Measurements from ENCODE around the gene WDR53.
"Not testable (repeated sequence)": the region's sequence is repeated elsewhere in the genome, so short reads cannot be mapped to it uniquely, and the experiment has no call there.

WDR53 gene

DNA sequence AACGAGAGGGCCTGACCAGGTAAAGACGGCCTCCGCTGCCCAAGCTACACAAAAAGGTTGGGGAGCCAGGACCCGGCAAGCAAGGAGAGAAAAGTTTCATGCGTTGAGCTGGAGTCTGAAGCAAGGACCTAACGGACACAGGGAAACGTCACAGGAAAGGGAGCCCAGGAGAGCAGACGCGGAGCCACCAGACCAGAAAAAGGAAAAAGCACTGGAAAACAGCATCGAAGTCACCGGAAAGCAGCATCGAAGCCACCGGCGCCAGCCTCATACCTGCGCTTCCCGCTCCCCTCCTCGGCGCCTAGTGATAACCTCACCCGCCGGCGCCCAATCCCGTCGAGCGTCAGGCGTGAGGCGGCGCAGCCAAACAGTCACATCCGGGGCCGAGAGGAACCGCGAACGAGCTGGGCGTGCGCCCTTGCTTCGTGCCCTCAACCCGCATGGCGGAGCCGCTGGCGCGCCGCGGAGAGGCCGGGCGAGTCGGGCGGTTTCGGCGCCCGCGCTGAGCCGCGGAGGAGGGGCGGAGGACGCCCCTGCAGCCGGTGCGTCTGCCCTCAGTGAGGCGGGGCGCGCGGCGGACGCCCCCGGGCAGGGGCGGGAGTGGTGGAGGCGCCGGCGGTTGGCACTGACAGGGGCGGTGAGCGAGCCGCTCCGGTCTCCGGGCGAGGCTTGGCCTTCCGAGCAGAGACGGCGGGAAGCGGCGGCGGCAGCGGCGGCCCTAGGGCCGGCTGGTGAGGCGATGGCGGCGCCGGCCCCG, at the start of gene WDR53, which contains the start of gene FBXO45:
Gene WDR53, minus strand, starts transcription at position 309 of the 757 bp plus-strand sequence. CDS start 7,079 bp downstream, outside the sequence.
Gene FBXO45, plus strand, starts transcription at position 415 of the 757 bp plus-strand sequence. Its CDS starts 325 bp downstream, at position 740.
- DNase-seq, result peak; percentile 99

DNA sequence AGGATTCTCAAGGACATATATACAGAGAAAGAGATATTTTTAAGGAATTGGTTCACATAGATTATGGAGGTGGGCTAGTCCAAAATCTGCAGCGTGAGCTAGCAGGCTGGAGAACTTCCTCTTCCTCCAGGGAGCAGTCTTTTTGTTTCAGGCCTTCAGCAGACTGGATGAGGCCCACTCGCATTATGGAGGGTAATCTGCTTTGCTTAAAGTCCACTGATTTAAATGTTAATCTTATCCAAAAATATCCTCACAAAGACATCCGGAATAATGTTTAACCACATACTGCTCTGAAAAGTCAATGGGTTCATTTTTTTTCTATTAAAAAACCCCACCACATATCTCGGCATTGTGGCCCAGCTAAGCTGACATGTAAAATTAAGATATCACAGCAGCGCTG, 48.9 kb upstream of the WDR53 start:
- peak; percentile 88 for DNase-seq

DNA sequence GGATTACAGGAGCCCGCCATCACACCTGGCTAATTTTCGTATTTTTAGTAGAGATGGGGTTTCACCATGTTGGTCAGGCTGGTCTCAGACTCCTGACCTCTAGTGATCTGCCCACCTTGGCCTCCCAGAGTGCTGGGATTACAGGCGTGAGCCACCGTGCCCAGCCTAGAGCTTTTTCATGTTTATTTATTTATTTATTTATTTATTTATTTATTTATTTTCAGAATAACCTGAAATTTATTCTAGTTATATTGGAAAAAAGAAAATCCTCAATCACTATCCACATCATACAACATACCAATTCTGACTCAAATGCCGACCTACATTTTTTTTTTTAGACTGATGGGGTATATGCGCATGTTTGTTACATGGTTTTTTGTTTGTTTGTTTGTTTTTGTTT, 46.9 kb upstream of the WDR53 start:
- not testable (repeated sequence) for DNase-seq

DNA sequence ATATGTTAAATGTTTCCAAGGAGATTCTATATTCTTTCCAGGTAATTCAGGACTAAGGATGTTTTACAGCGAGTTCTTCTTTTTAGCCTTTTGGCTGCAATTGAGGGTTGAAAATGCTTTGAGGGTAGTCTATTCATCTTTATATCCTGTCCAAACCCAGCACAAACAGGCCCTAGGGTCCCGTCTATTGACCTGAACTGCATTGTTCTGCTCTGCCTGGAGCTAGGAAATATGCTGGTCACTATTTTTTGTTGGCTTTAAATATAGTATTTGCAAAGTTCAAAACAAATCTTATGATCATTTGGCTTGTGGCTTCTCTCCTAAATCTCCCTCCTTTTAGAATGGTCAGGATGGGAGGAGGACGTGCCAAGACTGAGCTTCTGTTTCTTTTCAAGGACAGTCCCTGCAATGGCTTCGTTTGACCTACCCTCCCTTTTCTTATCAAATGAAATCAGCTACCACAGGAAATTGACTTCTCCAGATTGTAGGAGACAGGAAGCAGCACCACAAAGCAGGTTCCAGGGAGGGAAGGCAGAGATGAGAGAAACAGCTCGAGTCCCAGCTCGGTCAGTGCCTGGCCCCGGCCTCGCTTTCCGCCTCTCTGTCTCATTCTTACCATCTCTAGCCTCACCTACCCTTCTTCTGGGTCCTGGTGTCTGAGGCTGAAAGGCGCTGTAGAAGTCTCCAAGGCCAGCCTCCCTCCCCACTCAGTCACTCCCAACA, 43.6 kb upstream of the WDR53 start:
- DNase-seq, result peak; percentile 91

DNA sequence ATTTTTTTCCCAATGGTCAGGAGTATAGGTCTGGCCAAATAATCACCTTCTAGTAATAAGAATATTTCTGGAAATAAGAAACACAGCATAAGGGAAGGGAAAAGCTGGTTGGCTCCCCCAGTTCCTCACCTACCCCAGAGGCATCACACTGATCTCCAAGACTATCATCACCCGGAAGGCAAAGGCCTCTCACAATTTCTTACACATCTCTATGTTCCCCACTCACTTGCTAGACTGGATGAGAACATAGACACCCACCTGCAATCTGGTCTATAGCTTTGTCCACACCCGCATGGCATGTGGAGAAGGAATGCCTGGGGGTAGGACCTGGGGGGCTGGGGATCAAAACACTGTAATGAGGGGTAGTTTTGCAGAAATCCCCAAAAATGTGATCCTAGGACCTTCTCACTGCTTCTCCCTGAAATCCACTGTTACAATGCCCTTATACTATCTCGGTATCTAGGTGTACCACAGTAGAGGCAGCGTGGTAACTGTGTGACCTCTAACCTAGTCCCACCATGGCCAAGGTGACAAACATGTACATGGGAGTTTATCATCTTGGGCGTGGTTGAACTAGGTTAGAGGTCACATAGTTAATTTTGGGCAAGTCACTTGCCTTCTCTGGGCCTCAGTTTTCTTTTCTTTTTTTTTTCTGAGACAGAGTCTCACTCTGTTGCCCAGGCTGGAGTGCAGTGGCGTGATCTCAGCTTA, 41.6 kb upstream of the WDR53 start:
- peak; percentile 69 for DNase-seq

DNA sequence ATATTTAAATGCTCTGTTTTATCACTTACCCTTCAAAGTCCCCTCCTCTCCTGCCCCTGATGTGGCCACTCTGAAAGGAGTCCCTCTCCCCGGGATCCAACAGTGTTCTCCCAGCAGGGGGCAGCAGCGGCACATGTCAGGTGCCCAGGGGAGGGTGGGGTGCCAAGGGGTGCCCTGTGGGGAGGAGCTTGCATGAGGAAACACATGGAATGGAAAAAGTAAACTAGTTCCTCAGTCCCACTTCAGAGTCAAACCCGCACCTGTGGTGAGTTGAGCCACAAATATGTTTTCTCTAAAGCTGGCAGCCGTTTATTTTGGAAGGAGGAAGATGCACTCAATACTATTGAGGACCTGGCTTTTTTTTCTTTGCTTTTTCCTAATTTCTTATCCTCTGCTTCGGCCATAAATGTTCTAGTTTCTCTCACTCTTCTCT, 41.0 kb upstream of the WDR53 start:
- peak; percentile 98 for DNase-seq

DNA sequence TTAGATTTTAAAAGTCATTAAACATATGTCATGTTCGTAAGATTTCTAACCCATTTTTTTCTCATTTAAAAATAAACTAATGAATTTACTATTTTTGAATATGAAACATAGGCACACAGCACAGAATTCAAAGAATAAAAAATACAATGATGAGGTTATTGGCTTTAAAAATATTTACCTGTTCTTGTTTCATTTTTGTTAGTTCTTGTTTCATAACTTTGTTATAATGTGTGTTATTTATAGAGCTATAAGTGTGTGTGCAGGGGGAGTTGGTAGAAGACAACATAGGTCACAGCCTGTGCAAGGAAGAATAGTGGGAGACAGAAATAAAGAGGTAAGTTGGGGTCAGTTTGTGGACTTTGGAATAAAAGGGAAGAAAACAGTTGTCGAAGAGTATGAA, 40.3 kb upstream of the WDR53 start:
- no peak for DNase-seq

DNA sequence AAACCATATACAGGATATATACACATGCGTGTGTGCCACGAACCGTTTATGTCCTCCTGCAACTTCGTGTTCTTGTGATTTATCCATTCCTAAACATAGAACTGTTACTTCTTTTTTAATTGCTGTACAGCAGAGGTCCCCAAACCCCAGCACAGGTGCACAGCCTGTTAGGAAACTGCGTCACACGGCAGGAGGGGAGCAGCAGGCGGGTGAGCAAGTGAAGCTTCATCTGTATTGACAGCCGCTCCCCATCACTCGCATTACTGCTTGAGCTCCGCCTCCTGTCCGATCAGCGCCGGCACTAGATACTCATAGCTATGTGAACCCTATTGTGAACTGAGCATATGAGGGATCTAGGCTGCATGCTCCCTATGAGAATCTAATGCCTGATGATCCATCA, 36.2 kb upstream of the WDR53 start:
- DNase-seq, result peak; percentile 29

DNA sequence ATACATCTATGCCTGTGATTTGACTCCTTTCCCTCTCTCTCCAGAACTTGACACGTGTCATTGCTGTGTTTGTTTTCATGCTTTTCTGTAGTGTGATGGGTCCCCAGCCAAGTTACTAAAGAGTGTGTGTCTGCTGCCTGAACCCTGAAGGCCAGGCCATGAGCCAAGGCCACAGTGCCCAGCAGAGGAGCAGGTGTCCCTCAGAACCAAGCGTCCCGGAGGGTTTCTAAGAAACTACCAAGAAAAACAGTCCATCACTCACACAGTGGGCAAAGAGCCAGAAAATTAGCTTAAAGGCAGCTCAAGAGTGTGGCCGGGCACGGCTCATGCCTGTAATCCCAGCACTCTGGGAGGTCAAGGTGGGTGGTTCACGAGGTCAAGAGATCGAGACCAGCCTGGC, 35.3 kb upstream of the WDR53 start:
- DNase-seq, result peak; percentile 63

DNA sequence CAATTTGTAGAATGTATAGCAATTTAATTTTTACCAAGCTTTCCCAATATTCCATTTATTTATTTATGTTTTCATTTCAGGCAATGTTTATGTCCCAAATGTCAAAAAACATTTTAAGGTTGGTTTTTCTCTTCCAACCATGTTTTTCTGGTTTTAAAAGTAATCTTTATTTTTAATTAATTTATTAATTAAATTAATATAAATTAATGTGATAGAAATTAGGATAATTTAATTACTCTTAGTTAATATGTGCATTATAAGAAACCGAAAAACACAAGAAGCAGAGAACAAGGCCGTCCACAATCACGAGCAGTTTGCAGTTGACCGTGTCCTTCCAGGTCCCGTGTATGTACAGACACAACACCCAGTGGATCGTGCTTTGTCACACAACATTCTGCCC, 34.3 kb upstream of the WDR53 start:
- no peak for DNase-seq

DNA sequence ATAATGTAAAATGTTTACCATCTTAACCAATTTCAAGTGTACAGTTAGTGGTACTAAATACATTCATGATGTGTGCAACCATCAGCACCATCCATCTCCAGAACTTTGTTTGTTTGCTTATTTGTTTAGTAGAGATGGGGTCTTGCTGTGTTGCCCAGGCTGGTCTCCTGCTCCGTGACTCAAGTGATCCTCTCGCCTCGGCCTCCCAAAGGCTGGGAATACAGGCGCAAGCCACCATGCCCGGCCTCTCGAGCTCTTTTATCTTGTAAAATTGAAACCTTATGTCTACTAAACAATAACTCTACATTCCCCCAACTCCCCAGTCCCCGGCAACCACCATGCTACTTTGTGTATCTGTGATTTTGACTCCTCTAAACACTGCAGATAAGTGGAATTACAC, 32.0 kb upstream of the WDR53 start:
- no peak for DNase-seq

DNA sequence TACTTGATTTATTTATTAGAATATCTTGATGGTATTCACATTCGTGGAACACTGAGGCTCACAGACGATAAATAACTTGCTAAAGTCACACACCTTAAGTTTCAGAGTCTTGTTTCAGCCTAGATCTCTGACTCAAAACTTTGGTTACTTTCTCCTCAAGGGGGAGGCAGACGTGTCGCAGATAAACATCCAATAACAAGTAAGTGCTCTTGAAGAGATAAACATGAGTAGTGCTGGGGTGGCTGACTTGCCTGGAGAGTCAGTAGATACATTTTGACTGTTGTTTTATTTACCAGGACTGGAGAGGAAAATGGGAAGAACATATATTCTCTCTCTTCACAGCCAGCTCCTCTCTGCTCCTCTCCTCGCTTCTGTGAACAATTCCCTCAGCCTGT, 31.4 kb upstream of the WDR53 start:
- peak; percentile 51 for DNase-seq

DNA sequence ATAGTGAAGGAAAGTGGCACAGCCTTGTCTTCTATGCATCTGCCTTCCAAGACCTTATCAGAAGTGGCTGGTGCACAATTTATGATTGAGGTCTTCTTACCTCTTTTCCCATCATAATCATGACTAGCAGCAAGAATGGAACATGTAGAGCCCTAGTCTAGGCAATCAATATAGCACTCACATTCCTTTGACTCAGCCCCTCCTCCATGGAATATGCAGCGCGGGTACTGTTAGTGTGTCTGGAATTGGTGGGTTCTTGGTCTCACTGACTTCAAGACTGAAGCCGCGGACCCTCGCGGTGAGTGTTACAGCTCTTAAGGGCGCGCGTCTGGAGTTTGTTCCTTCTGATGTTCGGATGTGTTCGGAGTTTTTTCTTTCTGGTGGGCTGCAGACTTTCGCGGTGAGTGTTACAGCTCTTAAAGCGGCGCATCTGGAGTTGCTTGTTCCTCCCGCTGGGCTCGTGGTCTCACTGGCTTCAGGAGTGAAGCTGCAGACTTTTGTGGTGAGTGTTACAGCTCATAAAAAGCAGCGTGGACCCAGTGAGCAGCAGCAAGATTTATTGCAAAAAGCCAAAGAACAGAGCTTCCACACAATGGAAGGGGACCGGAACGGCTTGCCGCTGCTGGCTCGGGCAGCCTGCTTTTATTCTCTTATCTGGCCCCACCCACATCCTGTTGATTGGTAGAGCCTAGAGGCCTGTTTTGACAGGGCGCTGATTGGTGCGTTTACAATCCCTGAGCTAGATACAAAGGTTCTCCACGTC, 29.8 kb upstream of the WDR53 start:
- peak; percentile 71 for DNase-seq

DNA sequence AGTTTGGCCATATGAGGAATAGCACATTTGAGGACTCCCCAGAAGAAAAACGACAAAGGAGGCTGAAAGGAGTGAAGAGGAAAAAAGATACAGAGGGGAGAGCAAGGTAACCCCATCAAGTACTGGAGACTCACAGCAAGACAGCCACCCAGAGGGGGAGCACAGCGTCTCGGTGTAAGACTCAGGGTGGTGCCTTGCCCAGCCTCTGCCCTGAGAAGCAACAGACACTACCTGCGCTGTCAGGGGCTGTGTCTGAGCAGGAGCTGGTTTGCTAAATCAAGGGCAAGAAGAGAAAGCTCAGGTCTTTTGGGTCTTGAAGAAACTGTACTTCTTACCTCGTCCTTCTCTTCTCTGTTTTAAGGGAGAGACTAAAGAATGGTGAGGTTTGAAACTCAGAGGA, 28.0 kb upstream of the WDR53 start:
- no peak for DNase-seq

DNA sequence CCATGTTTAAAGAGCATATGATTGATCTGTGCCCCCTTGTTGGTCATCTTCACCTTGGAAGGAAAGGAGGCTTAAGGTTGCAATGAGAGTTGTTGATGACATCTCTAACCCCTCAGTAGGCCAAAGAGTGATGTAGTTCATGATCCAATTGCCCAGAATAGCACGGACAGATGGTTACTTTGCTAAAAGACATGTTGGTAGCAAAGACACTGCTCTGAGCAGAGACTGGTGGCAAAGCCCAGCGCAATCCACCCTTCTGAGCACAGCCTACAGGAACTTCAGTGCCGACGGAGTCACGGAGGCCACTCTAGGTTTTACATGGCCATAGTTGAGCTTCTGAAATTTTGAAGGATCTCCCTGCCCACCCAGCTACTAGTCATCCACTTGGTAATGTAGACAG, 21.9 kb upstream of the WDR53 start:
- DNase-seq, result no peak

DNA sequence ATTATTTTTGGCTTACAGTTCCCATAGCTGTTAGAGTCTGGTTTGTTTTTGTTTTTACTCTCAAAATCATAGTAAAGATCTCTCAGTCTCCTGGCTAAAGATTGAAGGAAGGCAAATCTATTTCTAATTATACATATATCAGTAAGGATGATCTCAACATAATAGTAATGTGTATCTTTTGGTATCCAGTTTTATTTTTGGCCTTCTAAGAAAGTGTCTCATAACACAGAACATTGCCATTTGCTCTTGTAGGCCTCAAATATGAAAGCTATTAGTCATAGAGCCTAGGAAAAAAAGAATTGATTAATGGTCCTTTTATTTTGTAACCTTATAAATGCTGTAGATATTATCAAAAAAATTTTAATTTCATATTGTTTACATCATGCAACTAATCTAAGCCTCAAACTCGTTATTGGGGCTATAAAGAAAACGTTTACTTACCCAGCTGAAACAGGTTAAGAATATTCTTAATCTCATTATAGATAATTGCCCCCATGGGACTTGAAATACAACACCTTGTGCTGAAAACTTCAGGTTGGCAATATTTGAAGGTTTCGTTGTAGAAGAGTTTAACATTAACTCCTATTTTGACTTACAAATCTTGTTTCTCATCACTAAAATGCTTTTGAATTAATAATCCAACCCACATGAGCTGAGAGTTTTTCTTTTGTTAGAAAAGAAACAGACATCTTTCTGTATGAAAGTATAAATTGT, 16.8 kb upstream of the WDR53 start:
- no peak for DNase-seq

DNA sequence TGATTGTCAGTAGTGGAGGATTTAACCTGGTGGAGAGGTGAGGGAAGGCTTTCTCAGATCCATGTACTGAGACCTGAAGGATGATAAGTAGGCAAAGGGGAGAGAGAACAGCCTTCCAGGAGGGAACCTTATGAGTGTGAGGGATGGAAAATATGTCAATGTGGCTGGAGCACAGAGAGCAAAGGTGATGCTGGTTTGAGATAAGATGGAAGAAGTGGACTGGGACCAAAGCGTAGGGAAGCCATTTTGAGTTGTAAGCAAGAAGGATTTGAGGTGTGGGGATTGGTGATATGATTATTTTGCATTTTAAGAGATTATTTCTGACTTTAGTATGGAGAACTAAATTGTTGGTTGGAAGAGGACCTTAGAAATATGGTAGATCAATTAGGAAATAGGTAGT, 4.0 kb upstream of the WDR53 start:
- no peak for DNase-seq

DNA sequence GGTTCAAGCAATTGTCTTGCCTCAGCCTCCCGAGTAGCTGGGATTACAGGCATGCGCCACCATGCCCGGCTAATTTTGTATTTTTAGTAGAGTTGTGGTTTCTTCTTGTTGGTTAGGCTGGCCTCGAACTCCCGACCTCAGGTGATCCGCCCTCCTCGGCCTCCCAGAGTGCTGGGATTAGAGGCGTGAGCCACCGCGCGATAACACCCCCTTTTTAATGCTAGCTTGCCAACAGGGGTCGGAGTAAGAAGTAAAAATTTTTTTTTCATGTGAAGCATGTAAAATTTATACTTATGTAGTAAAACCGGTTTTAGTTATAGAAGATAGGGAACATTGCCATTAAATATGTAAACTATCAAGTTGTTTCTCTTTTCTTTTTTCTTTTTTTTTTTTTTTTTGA, 2.0 kb upstream of the WDR53 start:
- not testable (repeated sequence) for DNase-seq

DNA sequence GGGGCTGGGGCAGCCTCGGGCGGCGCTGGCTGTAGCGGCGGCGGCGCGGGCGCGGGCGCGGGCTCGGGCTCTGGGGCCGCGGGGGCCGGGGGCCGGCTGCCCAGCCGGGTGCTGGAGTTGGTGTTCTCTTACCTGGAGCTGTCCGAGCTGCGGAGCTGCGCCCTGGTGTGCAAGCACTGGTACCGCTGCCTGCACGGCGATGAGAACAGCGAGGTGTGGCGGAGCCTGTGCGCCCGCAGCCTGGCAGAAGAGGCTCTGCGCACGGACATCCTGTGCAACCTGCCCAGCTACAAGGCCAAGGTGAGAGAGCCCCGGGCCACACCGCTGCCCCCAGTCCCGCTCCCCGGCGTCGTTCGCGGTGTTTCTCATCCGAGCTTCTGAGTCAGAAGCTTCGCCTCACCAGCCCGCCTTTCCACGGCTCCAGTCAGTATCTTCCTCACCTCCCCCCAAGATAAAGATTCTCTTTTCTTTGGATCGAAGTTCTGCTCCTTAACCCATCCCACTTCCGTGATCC, 706 bp upstream of the WDR53 start:
- DNase-seq, result peak; percentile 62

DNA sequence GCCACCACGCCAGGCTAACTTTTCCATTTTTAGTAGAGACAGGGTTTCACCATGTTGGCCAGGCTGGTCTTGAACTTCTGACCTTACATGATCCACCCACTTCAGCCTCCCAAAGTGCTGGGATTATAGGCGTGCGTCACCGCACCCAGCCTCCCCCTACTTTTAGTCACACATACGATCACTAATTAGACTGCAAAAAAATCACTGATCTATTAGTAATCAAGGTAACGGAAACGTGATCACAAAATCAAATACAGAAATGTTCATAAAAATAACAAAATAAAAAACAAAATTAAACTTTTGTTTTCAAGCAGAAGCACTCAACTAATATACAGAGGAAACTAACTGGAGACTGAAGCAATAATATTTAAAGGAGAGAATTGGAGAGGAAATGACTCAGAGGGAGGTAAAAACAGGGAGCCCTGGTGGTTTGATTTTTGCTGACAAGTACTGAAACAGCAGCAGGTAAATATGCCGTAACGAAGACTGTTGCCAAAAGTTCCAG, 4.6 kb downstream of the WDR53 start:
- DNase-seq, result peak; percentile 32

DNA sequence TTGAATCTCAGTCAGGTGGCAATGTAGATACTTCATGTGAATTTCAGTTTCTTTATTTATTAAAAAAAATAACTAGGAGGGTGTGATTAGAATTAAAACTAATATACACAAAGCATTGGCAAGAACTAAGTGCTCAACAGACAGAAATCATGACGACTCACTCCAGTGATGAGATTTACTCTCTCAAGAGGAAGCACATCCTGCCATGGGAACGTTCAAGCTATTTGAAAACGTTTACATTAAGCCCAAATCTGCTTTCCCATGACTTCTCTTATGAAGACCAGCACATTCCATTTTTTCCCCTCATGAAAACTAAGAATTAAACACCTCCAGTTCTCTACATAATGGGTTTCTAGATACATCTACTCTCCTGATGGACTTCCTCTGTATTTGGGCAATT, 8.5 kb downstream of the WDR53 start:
- no peak for DNase-seq

DNA sequence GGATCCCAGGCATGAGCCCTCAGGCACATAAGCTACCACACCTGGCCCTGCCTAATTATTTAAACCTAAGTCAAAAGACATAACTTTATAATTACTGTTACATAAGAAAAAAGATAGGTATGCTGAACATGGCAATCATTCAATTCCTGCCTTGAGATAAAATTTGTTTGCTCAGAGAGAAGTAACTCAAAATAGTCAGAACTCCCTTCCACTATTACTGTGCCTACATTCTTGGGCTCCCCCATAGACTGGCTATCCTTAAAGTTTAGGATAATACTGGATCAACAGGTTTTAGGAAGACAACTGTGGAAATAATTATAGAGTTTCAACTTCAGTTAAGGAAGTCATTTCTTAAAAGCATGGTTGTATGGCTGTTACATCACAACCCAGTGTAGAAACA, 9.9 kb downstream of the WDR53 start:
- no peak for DNase-seq
